HCT116 (cell line): ENCODE data around the gene PTCD3. TPM values are rescaled to one million over a fixed set of nuclear protein-coding genes. Genes with fewer than 3 reads are reported as not detected.

ENCODE experiments used
- ATAC-seq: fragments of 200-7000 bp; cut with Tn5 transposase; 2 replicates; pipeline ENCODE4 v1.9.1; 2020; ENCODE audit warnings: mild to moderate bottlenecking, moderate library complexity
- BruUV-seq: library from RNA; stranded (reverse); fragments of 400-500 nt; replicated peaks from 2 replicates; lab custom pipeline; 2021; lab: Mats Ljungman, UMichigan
- CTCF ChIA-PET: fragments of 300-600 bp; sonication (Branson Sonifier 250); formaldehyde crosslinking; loops from one replicate; lab custom pipeline; 2021; ENCODE audit warnings: antibody characterized with exemption; lab: Charles Lee
- POLR2A ChIA-PET: fragments of 300-600, 350-600 bp; sonication (Branson Sonifier 250); formaldehyde crosslinking; loops from one replicate; lab custom pipeline; 2021; ENCODE audit warnings: antibody characterized with exemption; lab: Charles Lee
- RAD21 ChIA-PET, 2 experiments: fragments of 300-600 bp; sonication (Branson Sonifier 250); formaldehyde crosslinking; loops; one replicate each; lab custom pipeline; 2023; ENCODE audit warnings: low total read pairs in 2 of 2; ENCODE audit not compliant: uncharacterized antibody in 2 of 2, unreplicated experiment in 2 of 2, low non-redundant PET in 1 of 2; lab: Charles Lee
- DNase-seq: peaks from one replicate; pipeline ENCODE4 v3.0.0-alpha.2; 2010; ENCODE audit warnings: low read depth, low spot score
- H2AFZ ChIP-seq: fragments of 200-600 bp; shearing (Covaris generic), sonication (generic); 2 replicates; pipeline ENCODE4 v1.6.1; 2017; ENCODE audit warnings: low read depth, mixed run types, mixed read lengths, antibody characterized with exemption, low read length; ENCODE audit not compliant: poor library complexity, severe bottlenecking
- H3K27ac ChIP-seq: 2 replicates; pipeline ENCODE4 v1.5.1; 2012; ENCODE audit warnings: low read depth, low read length
- H3K27me3 ChIP-seq: fragments of 200-600 bp; sonication (generic); 2 replicates; pipeline ENCODE4 v1.6.1; 2016; ENCODE audit warnings: mixed run types, low read length, mixed read lengths; ENCODE audit not compliant: insufficient read depth
- H3K36me3 ChIP-seq, 2 experiments: fragments of 200-500 bp in 1 of 2; fragments of 200-600 bp in 1 of 2; sonication (Bioruptor generic) in 1 of 2; sonication (generic) in 1 of 2; 2 replicates each; pipeline versions ENCODE4 v1.5.1 to v1.6.1; 2014 to 2016; ENCODE audit warnings: low read length in 2 of 2, inconsistent platforms in 1 of 2, mixed read lengths in 1 of 2, mixed run types in 1 of 2; ENCODE audit not compliant: insufficient read depth in 2 of 2, control insufficient read depth in 1 of 2
- H3K4me1 ChIP-seq, 2 experiments: fragments of 200-600 bp in 1 of 2; sonication (generic) in 1 of 2; 2 replicates each; pipeline versions ENCODE4 v1.5.1 to v1.6.1; 2012 to 2017; ENCODE audit warnings: low read length in 2 of 2, inconsistent platforms in 1 of 2, mild to moderate bottlenecking in 1 of 2, mixed read lengths in 1 of 2, mixed run types in 1 of 2, moderate library complexity in 1 of 2; ENCODE audit not compliant: insufficient read depth in 2 of 2, control insufficient read depth in 1 of 2
- H3K4me2 ChIP-seq: fragments of 200-600 bp; sonication (generic); 2 replicates; pipeline ENCODE4 v1.6.1; 2017; ENCODE audit warnings: mixed run types, low read length, mixed read lengths
- H3K4me3 ChIP-seq, 2 experiments: fragments of 200-600 bp in 1 of 2; sonication (generic) in 1 of 2; replicated peaks in 1 of 2; 2 replicates each; pipeline ENCODE4 v1.5.1; 2011 to 2016; ENCODE audit warnings: low read length in 2 of 2, control low read depth in 1 of 2, low read depth in 1 of 2, mild to moderate bottlenecking in 1 of 2, mixed read lengths in 1 of 2, mixed run types in 1 of 2
- H3K79me2 ChIP-seq: fragments of 200-600 bp; sonication (generic); 2 replicates; pipeline ENCODE4 v1.6.1; 2017; ENCODE audit warnings: mild to moderate bottlenecking, mixed run types, low read length, moderate library complexity, mixed read lengths; ENCODE audit not compliant: insufficient read depth
- H3K9ac ChIP-seq: fragments of 200-600 bp; sonication (generic); 2 replicates; pipeline ENCODE4 v1.6.1; 2016; ENCODE audit warnings: low read length, mixed read lengths
- H3K9me2 ChIP-seq: fragments of 200-600 bp; sonication (generic), shearing (Covaris generic); 2 replicates; pipeline ENCODE4 v1.6.1; 2017; ENCODE audit warnings: mixed run types, mild to moderate bottlenecking, moderate library complexity; ENCODE audit not compliant: insufficient read depth
- H3K9me3 ChIP-seq, 2 experiments: fragments of 200-500 bp in 1 of 2; fragments of 200-600 bp in 1 of 2; sonication (Bioruptor generic) in 1 of 2; sonication (generic) in 1 of 2; 2 replicates each; pipeline ENCODE4 v1.6.1; 2014 to 2017; ENCODE audit warnings: low read length in 2 of 2, mixed read lengths in 2 of 2, inconsistent platforms in 1 of 2, low read depth in 1 of 2, mild to moderate bottlenecking in 1 of 2, mixed run types in 1 of 2, moderate library complexity in 1 of 2; ENCODE audit not compliant: control insufficient read depth in 1 of 2, insufficient read depth in 1 of 2
- H4K20me1 ChIP-seq: fragments of 200-600 bp; sonication (generic), shearing (Covaris generic); 2 replicates; pipeline ENCODE4 v1.6.1; 2017; ENCODE audit warnings: mixed run types, mild to moderate bottlenecking, moderate library complexity; ENCODE audit not compliant: insufficient read depth
- CBX3 ChIP-seq: IDR thresholded peaks from 2 replicates; pipeline ENCODE4 v1.6.1; 2012; ENCODE audit warnings: low read depth
- CEBPB ChIP-seq: IDR thresholded peaks from 2 replicates; pipeline ENCODE4 v1.6.1; 2012; ENCODE audit warnings: low read depth
- ELF1 ChIP-seq: IDR thresholded peaks from 2 replicates; pipeline ENCODE4 v1.6.1; 2012; ENCODE audit warnings: low read depth, borderline replicate concordance
- POLR2AphosphoS5 ChIP-seq: IDR thresholded peaks from 2 replicates; pipeline ENCODE4 v1.6.1; 2011; ENCODE audit warnings: mild to moderate bottlenecking, low read depth, low read length, moderate library complexity
- RAD21 ChIP-seq: IDR thresholded peaks from 2 replicates; pipeline ENCODE4 v1.6.1; 2012; ENCODE audit warnings: low read depth, mild to moderate bottlenecking
- SIN3A ChIP-seq: IDR thresholded peaks from 2 replicates; pipeline ENCODE4 v1.6.1; 2012; ENCODE audit warnings: low read depth
- SRF ChIP-seq: IDR thresholded peaks from 2 replicates; pipeline ENCODE4 v1.6.1; 2012; ENCODE audit warnings: low read depth
- TCF7L2 ChIP-seq: IDR thresholded peaks from 2 replicates; pipeline ENCODE4 v1.7.0; 2011; ENCODE audit warnings: borderline replicate concordance, inconsistent platforms; ENCODE audit not compliant: insufficient read depth, insufficient read length; ENCODE audit errors: extremely low read depth
- YY1 ChIP-seq: IDR thresholded peaks from 2 replicates; pipeline ENCODE4 v1.6.1; 2011; ENCODE audit warnings: low read length, low read depth, moderate library complexity, mild to moderate bottlenecking; ENCODE audit not compliant: insufficient replicate concordance; ENCODE audit errors: extremely low read depth
- ZBTB33 ChIP-seq: IDR thresholded peaks from 2 replicates; pipeline ENCODE4 v1.6.1; 2011; ENCODE audit warnings: mild to moderate bottlenecking, low read length, moderate library complexity; ENCODE audit not compliant: insufficient replicate concordance; ENCODE audit errors: extremely low read depth
- ZNF274 ChIP-seq: fragments of 200-500 bp; sonication (Bioruptor generic); IDR thresholded peaks from 2 replicates; pipeline ENCODE4 v1.6.1; 2014; ENCODE audit warnings: mild to moderate bottlenecking, low read depth, low read length, inconsistent platforms
- intact Hi-C: fragments of 100-400 bp; cut with micrococcal nuclease; formaldehyde crosslinking; loops from 2 replicates; pipeline ENCODE4 v1.10.0; 2022
- total RNA-seq: library from RNA; stranded (reverse); gene quantifications from one replicate; pipeline ENCODE4 v1.2.1, GENCODE V29; 2021; ENCODE audit not compliant: unreplicated experiment
- TF ChIP-seq, protein P1 (sequence below): IDR thresholded peaks from 2 replicates; pipeline ENCODE4 v1.6.1; 2012; ENCODE audit warnings: low read depth

PTCD3 gene
- total RNA-seq, 1 experiment from 2014 or later = 154 TPM

DNA sequence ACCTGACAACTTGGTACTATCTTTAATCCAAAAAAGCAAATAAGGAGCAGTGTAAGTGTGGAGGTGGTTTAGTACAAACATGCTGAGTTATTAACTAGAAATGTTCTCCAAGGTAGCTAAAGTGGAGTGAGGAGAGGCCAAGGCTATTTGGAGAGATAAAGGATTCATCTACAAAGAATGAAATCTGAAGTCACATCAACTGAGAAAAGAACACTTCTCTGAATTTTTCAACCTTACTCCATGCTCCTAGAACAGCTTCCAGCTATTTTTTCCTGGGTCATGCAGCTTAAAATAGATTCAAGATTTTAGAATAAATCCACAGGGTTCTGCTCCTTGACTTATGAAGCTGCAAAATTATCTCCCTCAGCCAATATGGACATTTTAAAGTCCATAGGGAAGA lies 70.6 kb downstream of the PTCD3 start:
- Histone ChIP-seq H3K4me2 (no peak overlapping the region), H3K4me3 (no peak overlapping the region), H3K9me3 (no peaks in the 10 kb centered on the region), H3K9ac (no peak overlapping the region), H3K4me1 (peaks cover 0 to 3% of the 10 kb centered on the region in 2 experiments; a peak in 1 of 4 replicates), H2AFZ (no peak overlapping the region), H3K27ac (no peak overlapping the region), H3K9me2 (no peaks in the 10 kb centered on the region), H3K79me2 (peaks cover 75% of the 10 kb centered on the region), H4K20me1 (peaks cover 8% of the 10 kb centered on the region; the same call in 1 of the 2 replicates), H3K36me3 (peaks cover 21 to 23% of the 10 kb centered on the region in 2 experiments; a peak in 3 of 4 replicates), H3K27me3 (no peaks in the 10 kb centered on the region)
- intact Hi-C loops = no loop called here
- POLR2A ChIA-PET = interaction anchor here (1.3 kb wide), 1 partner anchor 19 kb away, joined by 3 read pairs; the partner anchor contains the start of gene IMMT
- DNase-seq = no peak
- RAD21 ChIA-PET = no interaction called here
- TF ChIP-seq POLR2AphosphoS5 = no peak
- no peak for TF ChIP-seq CEBPB
- no peak for TF ChIP-seq TCF7L2
- TF ChIP-seq YY1 = no peak
- TF ChIP-seq SRF = no peak
- TF ChIP-seq ZNF274 = no peak
- no peak for TF ChIP-seq RAD21
- no peak for TF ChIP-seq ZBTB33
- no peak for TF ChIP-seq SIN3A
- TF ChIP-seq, protein P1, sequence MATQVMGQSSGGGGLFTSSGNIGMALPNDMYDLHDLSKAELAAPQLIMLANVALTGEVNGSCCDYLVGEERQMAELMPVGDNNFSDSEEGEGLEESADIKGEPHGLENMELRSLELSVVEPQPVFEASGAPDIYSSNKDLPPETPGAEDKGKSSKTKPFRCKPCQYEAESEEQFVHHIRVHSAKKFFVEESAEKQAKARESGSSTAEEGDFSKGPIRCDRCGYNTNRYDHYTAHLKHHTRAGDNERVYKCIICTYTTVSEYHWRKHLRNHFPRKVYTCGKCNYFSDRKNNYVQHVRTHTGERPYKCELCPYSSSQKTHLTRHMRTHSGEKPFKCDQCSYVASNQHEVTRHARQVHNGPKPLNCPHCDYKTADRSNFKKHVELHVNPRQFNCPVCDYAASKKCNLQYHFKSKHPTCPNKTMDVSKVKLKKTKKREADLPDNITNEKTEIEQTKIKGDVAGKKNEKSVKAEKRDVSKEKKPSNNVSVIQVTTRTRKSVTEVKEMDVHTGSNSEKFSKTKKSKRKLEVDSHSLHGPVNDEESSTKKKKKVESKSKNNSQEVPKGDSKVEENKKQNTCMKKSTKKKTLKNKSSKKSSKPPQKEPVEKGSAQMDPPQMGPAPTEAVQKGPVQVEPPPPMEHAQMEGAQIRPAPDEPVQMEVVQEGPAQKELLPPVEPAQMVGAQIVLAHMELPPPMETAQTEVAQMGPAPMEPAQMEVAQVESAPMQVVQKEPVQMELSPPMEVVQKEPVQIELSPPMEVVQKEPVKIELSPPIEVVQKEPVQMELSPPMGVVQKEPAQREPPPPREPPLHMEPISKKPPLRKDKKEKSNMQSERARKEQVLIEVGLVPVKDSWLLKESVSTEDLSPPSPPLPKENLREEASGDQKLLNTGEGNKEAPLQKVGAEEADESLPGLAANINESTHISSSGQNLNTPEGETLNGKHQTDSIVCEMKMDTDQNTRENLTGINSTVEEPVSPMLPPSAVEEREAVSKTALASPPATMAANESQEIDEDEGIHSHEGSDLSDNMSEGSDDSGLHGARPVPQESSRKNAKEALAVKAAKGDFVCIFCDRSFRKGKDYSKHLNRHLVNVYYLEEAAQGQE = no peak
- no peak for TF ChIP-seq ELF1
- TF ChIP-seq CBX3 = no peak
- no TSS peak for BruUV-seq
- ATAC-seq = no peak
- CTCF ChIA-PET = no interaction called here
